Ascending aorta (tissue), 2 donors: Measurements from ENCODE around the gene FAM227B. TPM values are rescaled to one million over a fixed set of nuclear protein-coding genes. Genes with fewer than 3 reads are reported as not detected.
"Not testable (repeated sequence)": the region's sequence is repeated elsewhere in the genome, so short reads cannot be mapped to it uniquely, and the experiment has no call there.

Source experiments
- DNase-seq, 2 donors: peaks; one replicate each; pipeline ENCODE4 v3.0.0-alpha.2; 2019; ENCODE audit warnings: low spot score in 2 of 2
- H3K27ac ChIP-seq, 2 donors: fragments of 200-600 bp; sonication (generic); one replicate each; pipeline ENCODE4 v1.5.1; 2016 to 2017; ENCODE audit warnings: mild to moderate bottlenecking in 1 of 2
- H3K27me3 ChIP-seq: fragments of 200-600 bp; sonication (generic); one replicate; pipeline ENCODE4 v1.5.1; 2017
- H3K36me3 ChIP-seq, 2 donors: fragments of 200-600 bp; sonication (generic); one replicate each; pipeline ENCODE4 v1.5.1; 2016
- H3K4me1 ChIP-seq, 2 donors: fragments of 200-600 bp; sonication (generic); one replicate each; pipeline ENCODE4 v1.5.1; 2016 to 2017; ENCODE audit warnings: mild to moderate bottlenecking in 1 of 2
- H3K4me3 ChIP-seq, 2 donors: fragments of 200-600 bp; sonication (generic); one replicate each; pipeline ENCODE4 v1.5.1; 2016 to 2017; ENCODE audit warnings: mild to moderate bottlenecking in 1 of 2
- H3K9me3 ChIP-seq, 2 donors: fragments of 200-600 bp; sonication (generic); one replicate each; pipeline ENCODE4 v1.5.1; 2016
- CTCF ChIP-seq, 3 experiments: fragments of 200-600 bp in 2 of 3; fragments of 450-650 bp in 1 of 3; sonication (generic) in 2 of 3; IDR thresholded peaks; one replicate each; pipeline ENCODE4 v1.5.1; 2016 to 2019; ENCODE audit warnings: antibody characterized with exemption in 3 of 3, mild to moderate bottlenecking in 1 of 3, moderate library complexity in 1 of 3
- intact Hi-C: fragments of 100-400 bp; cut with DNase I; formaldehyde crosslinking; loops from one replicate; pipeline ENCODE4 v1.15.1; 2023
- total RNA-seq: library from RNA; depleted of rRNA; stranded (reverse); fragments of >200 nt; gene quantifications from one replicate; pipeline ENCODE4 v1.1.0, GENCODE V29; 2016

The FAM227B gene
- total RNA-seq, 1 donor from 2014 or later, result not detected

GRCh38 chr15:49492151-49492550 is 128.5 kb downstream of the FAM227B start:
- intact Hi-C loops, result no loop called here
- Histone ChIP-seq H3K36me3 (no peaks in the 10 kb centered on the region), H3K9me3 (no peaks in the 10 kb centered on the region), H3K4me1 (no peaks in the 10 kb centered on the region), H3K27me3 (no peaks in the 10 kb centered on the region), H3K4me3 (no peak overlapping the region), H3K27ac (no peak overlapping the region)
- no peak for DNase-seq
- no peak for TF ChIP-seq CTCF (IDR thresholded peaks at IDR 0.05)

- no peak for TF ChIP-seq CTCF (IDR thresholded peaks at IDR 0.05)
- Histone ChIP-seq H3K27ac (no peak overlapping the region), H3K27me3 (no peaks in the 10 kb centered on the region), H3K36me3 (no peaks in the 10 kb centered on the region), H3K4me1 (no peaks in the 10 kb centered on the region), H3K4me3 (no peak overlapping the region), H3K9me3 (no peaks in the 10 kb centered on the region)
- intact Hi-C loops, result no loop called here
- no peak for DNase-seq
Measured at GRCh38 chr15:49490966-49491365, 129.7 kb downstream of the FAM227B start.

- H3K4me1 ChIP-seq, DNase-seq, H3K9me3 ChIP-seq, H3K27me3 ChIP-seq, H3K4me3 ChIP-seq, H3K36me3 ChIP-seq, intact Hi-C loops, H3K27ac ChIP-seq: not testable (repeated sequence)
Measured at GRCh38 chr15:49485401-49485800, 135.2 kb downstream of the FAM227B start.

GRCh38 chr15:49478982-49479381 is 141.6 kb downstream of the FAM227B start:
- DNase-seq, intact Hi-C loops, H3K9me3 ChIP-seq, H3K4me1 ChIP-seq, H3K27me3 ChIP-seq, H3K36me3 ChIP-seq, H3K27ac ChIP-seq, H3K4me3 ChIP-seq: not testable (repeated sequence)

GRCh38 chr15:49478021-49478420 is 142.6 kb downstream of the FAM227B start:
- H3K9me3 ChIP-seq, H3K4me1 ChIP-seq, H3K4me3 ChIP-seq, H3K36me3 ChIP-seq, H3K27ac ChIP-seq, intact Hi-C loops, DNase-seq, H3K27me3 ChIP-seq: not testable (repeated sequence)

- no peak for TF ChIP-seq CTCF (IDR thresholded peaks at IDR 0.05)
- no peak overlapping the region for H3K27ac ChIP-seq
- H3K36me3 ChIP-seq, result no peaks in the 10 kb centered on the region
- H3K27me3 ChIP-seq, result no peaks in the 10 kb centered on the region
- no peaks in the 10 kb centered on the region for H3K4me1 ChIP-seq
- no peak for DNase-seq
- H3K4me3 ChIP-seq, result no peak overlapping the region
- no peaks in the 10 kb centered on the region for H3K9me3 ChIP-seq
- intact Hi-C loops, result no loop called here
Measured at GRCh38 chr15:49473031-49473430, 147.6 kb downstream of the FAM227B start.

GRCh38 chr15:49472338-49472737 is 148.3 kb downstream of the FAM227B start:
- TF ChIP-seq CTCF (IDR thresholded peaks at IDR 0.05), result no peak

More at GRCh38 chr15:49472338-49472737, 148.3 kb downstream of the FAM227B start:
- DNase-seq, result no peak
- no peaks in the 10 kb centered on the region for H3K4me1 ChIP-seq
- no peaks in the 10 kb centered on the region for H3K9me3 ChIP-seq
- no peaks in the 10 kb centered on the region for H3K27me3 ChIP-seq
- no peak overlapping the region for H3K4me3 ChIP-seq
- no peak overlapping the region for H3K27ac ChIP-seq
- H3K36me3 ChIP-seq, result no peaks in the 10 kb centered on the region
- intact Hi-C loops, result no loop called here
